HG02885 (cell line): Measurements from ENCODE around the gene CADPS.

Source experiments
- ATAC-seq: cut with Tn5 transposase; IDR thresholded peaks from one replicate; pipeline ENCODE4 v1.9.1; 2021; ENCODE audit warnings: mild to moderate bottlenecking; ENCODE audit not compliant: unreplicated experiment, poor library complexity

CADPS gene

GRCh38 chr3:62368705-62369475, 506.3 kb downstream of the CADPS start:
- no peak for ATAC-seq

GRCh38 chr3:62368290-62368704, 506.9 kb downstream of the CADPS start:
- ATAC-seq = no peak

GRCh38 chr3:62367763-62368195, 507.4 kb downstream of the CADPS start:
- ATAC-seq = no peak

GRCh38 chr3:62366126-62366484, 509.1 kb downstream of the CADPS start:
- ATAC-seq = no peak

- ATAC-seq = no peak
Observed at GRCh38 chr3:62365391-62366125, 509.7 kb downstream of the CADPS start.

GRCh38 chr3:62364191-62364590, 511.0 kb downstream of the CADPS start:
- ATAC-seq = no peak

- no peak for ATAC-seq
Observed at GRCh38 chr3:62363275-62363674, 511.9 kb downstream of the CADPS start.

- ATAC-seq = no peak
Observed at GRCh38 chr3:62361824-62362223, 513.4 kb downstream of the CADPS start.

GRCh38 chr3:62361261-62361660, 514.0 kb downstream of the CADPS start:
- no peak for ATAC-seq

GRCh38 chr3:62359531-62359930, 515.7 kb downstream of the CADPS start:
- no peak for ATAC-seq

- no peak for ATAC-seq
Observed at GRCh38 chr3:62356356-62356755, 518.9 kb downstream of the CADPS start.

GRCh38 chr3:62355703-62356102, 519.5 kb downstream of the CADPS start:
- no peak for ATAC-seq
